Uterus (tissue), 2 donors: Measurements from ENCODE around the gene DLGAP1.

Experiments used
- CTCF ChIP-seq, 4 experiments: fragments of 200-600 bp in 2 of 4; fragments of 450-650 bp in 2 of 4; sonication (generic) in 2 of 4; IDR thresholded peaks; one replicate each; pipeline ENCODE4 v1.5.1; 2016 to 2019; ENCODE audit warnings: antibody characterized with exemption in 4 of 4, mild to moderate bottlenecking in 2 of 4, moderate library complexity in 1 of 4
- POLR2A ChIP-seq, 2 donors: fragments of 450-650 bp; IDR thresholded peaks; one replicate each; pipeline ENCODE4 v1.6.1; 2016; ENCODE audit warnings: antibody characterized with exemption in 2 of 2, mild to moderate bottlenecking in 1 of 2, moderate library complexity in 1 of 2

GRCh38 chr18:3910512-3910911 is 544.6 kb downstream of the DLGAP1 start:
- TF ChIP-seq CTCF (IDR thresholded peaks at IDR 0.05) (no peak), POLR2A (IDR thresholded peaks at IDR 0.05) (no peak)
